Measurements from ENCODE around the gene IQCF6. TPM values are rescaled to one million over a fixed set of nuclear protein-coding genes. Genes with fewer than 3 reads are reported as not detected.
A peak's percentile ranks its signal among the peaks of the same experiment; 100 is the strongest.

Gene IQCF6
- total RNA-seq, 2 donors from 2014 or later: not detected

- no peaks in the 10 kb centered on the region for H3K9me3 ChIP-seq
- no peaks in the 10 kb centered on the region for H3K27me3 ChIP-seq (replicated peaks; ENCODE audit: insufficient read depth)
- no peaks in the 10 kb centered on the region for H3K36me3 ChIP-seq
- H3K27ac ChIP-seq: no peak overlapping the region
- no peak for DNase-seq (ENCODE audit: low spot score)
- 53% methylated on average over 11 of the region's 11 CpGs for WGBS
- H3K4me3 ChIP-seq: no peak overlapping the region
- H3K4me1 ChIP-seq (replicated peaks): no peaks in the 10 kb centered on the region
- no peak for TF ChIP-seq POLR2A (IDR thresholded peaks at IDR 0.05)
- no peak for TF ChIP-seq CTCF (IDR thresholded peaks at IDR 0.05)
- TF ChIP-seq POLR2AphosphoS5 (IDR thresholded peaks at IDR 0.05): no peak
- intact Hi-C loops (cut with DNase I): no loop called here
Measured at GRCh38 chr3:51802106-51802703, 23.2 kb upstream of the IQCF6 start.

GRCh38 chr3:51800750-51801125 lies 21.7 kb upstream of the IQCF6 start:
- no peaks in the 10 kb centered on the region for H3K36me3 ChIP-seq
- no peak for TF ChIP-seq POLR2A (IDR thresholded peaks at IDR 0.05)
- no peak for TF ChIP-seq POLR2AphosphoS5 (IDR thresholded peaks at IDR 0.05)
- no peak for TF ChIP-seq CTCF (IDR thresholded peaks at IDR 0.05)
- no peaks in the 10 kb centered on the region for H3K27me3 ChIP-seq (replicated peaks; ENCODE audit: insufficient read depth)
- no peaks in the 10 kb centered on the region for H3K4me1 ChIP-seq (replicated peaks)
- H3K4me3 ChIP-seq: no peak overlapping the region
- no peak overlapping the region for H3K27ac ChIP-seq
- no peaks in the 10 kb centered on the region for H3K9me3 ChIP-seq
- intact Hi-C loops (cut with DNase I): no loop called here
- DNase-seq (ENCODE audit: low spot score): no peak
- WGBS: 38% methylated on average over 5 of the region's 5 CpGs

- TF ChIP-seq POLR2AphosphoS5 (IDR thresholded peaks at IDR 0.05) (peak; percentile 53), POLR2A (IDR thresholded peaks at IDR 0.05) (no peak), CTCF (IDR thresholded peaks at IDR 0.05) (peak; percentile 17 to 78 (median 60))
- no peaks in the 10 kb centered on the region for H3K27me3 ChIP-seq (replicated peaks; ENCODE audit: insufficient read depth)
- DNase-seq (ENCODE audit: low spot score): peak; percentile 11
- H3K9me3 ChIP-seq: no peaks in the 10 kb centered on the region
- no peaks in the 10 kb centered on the region for H3K4me1 ChIP-seq (replicated peaks)
- H3K27ac ChIP-seq: no peak overlapping the region
- intact Hi-C loops (cut with DNase I): loop anchor here (2.0 kb wide), 1 partner anchor 297 kb away; no protein-coding TSS in a partner anchor
- 18% methylated on average over 3 of the region's 3 CpGs for WGBS
- H3K36me3 ChIP-seq: no peaks in the 10 kb centered on the region
- no peak overlapping the region for H3K4me3 ChIP-seq
Measured at GRCh38 chr3:51799879-51800749, 21.1 kb upstream of the IQCF6 start.

- 20% methylated on average over 3 of the region's 3 CpGs for WGBS
- no peaks in the 10 kb centered on the region for H3K4me1 ChIP-seq (replicated peaks)
- no peaks in the 10 kb centered on the region for H3K36me3 ChIP-seq
- intact Hi-C loops (cut with DNase I): loop anchor here (2.0 kb wide), 1 partner anchor 296 kb away; no protein-coding TSS in a partner anchor
- H3K27ac ChIP-seq: no peak overlapping the region
- no peaks in the 10 kb centered on the region for H3K9me3 ChIP-seq
- H3K27me3 ChIP-seq (replicated peaks; ENCODE audit: insufficient read depth): no peaks in the 10 kb centered on the region
- no peak overlapping the region for H3K4me3 ChIP-seq
- TF ChIP-seq POLR2A (IDR thresholded peaks at IDR 0.05): no peak
- no peak for TF ChIP-seq POLR2AphosphoS5 (IDR thresholded peaks at IDR 0.05)
- TF ChIP-seq CTCF (IDR thresholded peaks at IDR 0.05): no peak
- DNase-seq (ENCODE audit: low spot score): no peak
Measured at GRCh38 chr3:51798411-51798963, 19.4 kb upstream of the IQCF6 start.

Data from prostate gland (tissue), 2 donors.